ENCODE measurements around the gene PDLIM4. TPM values are rescaled to one million over a fixed set of nuclear protein-coding genes. Genes with fewer than 3 reads are reported as not detected.

Gene PDLIM4
- total and polyA plus RNA-seq, 7 experiments from 2014 or later = 0.99 TPM; not detected in 6

- Histone ChIP-seq H3K27me3 (ENCODE audit: control insufficient read depth in 2 of 2, insufficient read depth in 2 of 2, low read length in 2 of 2) (no peaks in the 10 kb centered on the region), H3K36me3 (ENCODE audit: control insufficient read depth in 2 of 3, insufficient read depth in 3 of 3, low read length in 3 of 3) (no peaks in the 10 kb centered on the region)
These were observed 19.2 kb upstream of the PDLIM4 start for GRCh38 chr5:132238169-132238744.

GRCh38 chr5:132238901-132239500 is 18.5 kb upstream of the PDLIM4 start:
- Histone ChIP-seq H3K36me3 (ENCODE audit: control insufficient read depth in 2 of 3, insufficient read depth in 3 of 3, low read length in 3 of 3) (no peaks in the 10 kb centered on the region), H3K4me1 (ENCODE audit: control insufficient read depth in 2 of 2, insufficient read depth in 2 of 2, low read length in 2 of 2) (no peaks in the 10 kb centered on the region), H3K27ac (ENCODE audit: low read depth, low read length) (no peak overlapping the region), H3K4me3 (ENCODE audit: low read length) (no peak overlapping the region), H3K27me3 (ENCODE audit: control insufficient read depth in 2 of 2, insufficient read depth in 2 of 2, low read length in 2 of 2) (no peaks in the 10 kb centered on the region), H3K9me3 (ENCODE audit: control insufficient read depth in 2 of 3, low read length in 3 of 3) (peaks cover 0 to 8% (median 0%) of the 10 kb centered on the region in 3 experiments)
- Mint-ChIP-seq H3K27me3 (peaks cover 0 to 26% (median 4%) of the 10 kb centered on the region in 5 donors), H3K9me3 (peaks cover under 1 to 30% (median 15%) of the 10 kb centered on the region in 11 donors), H3K4me3 (no peak overlapping the region), H3K36me3 (peaks cover 0 to 5% (median under 1%) of the 10 kb centered on the region in 5 donors), H3K27ac (no peak overlapping the region), H3K4me1 (peaks cover 0 to 2% (median 0%) of the 10 kb centered on the region in 7 donors)
- intact Hi-C loops (cut with micrococcal nuclease) = loop anchor here in 1 of 2 donors (2.0 to 10.0 kb wide), 3 partner anchors 126 to 266 kb away; partner anchors contain the start of gene SLC22A5
- CTCF ChIA-PET = interaction anchor here (0.7 to 2.5 kb wide), 8 partner anchors 10 to 262 kb away, joined by 3 to 9 read pairs (median 3); no protein-coding TSS in a partner anchor
- no peak for ATAC-seq
- no peak for DNase-seq
- POLR2A ChIA-PET = interaction anchor here (0.6 kb wide), 1 partner anchor 781 kb away, joined by 5 read pairs; no protein-coding TSS in a partner anchor

More at GRCh38 chr5:132238169-132238744, 19.2 kb upstream of the PDLIM4 start:
- Mint-ChIP-seq H3K4me3 (no peak overlapping the region), H3K36me3 (peaks cover 0 to 4% (median 0%) of the 10 kb centered on the region in 5 donors), H3K27me3 (peaks cover 0 to 21% (median 4%) of the 10 kb centered on the region in 5 donors), H3K9me3 (peaks cover under 1 to 23% (median 11%) of the 10 kb centered on the region in 11 donors), H3K4me1 (peaks cover 0 to 2% (median 0%) of the 10 kb centered on the region in 7 donors), H3K27ac (no peak overlapping the region)
- H3K4me3 ChIP-seq (ENCODE audit: low read length) = no peak overlapping the region
- ATAC-seq (peak; percentile 70), DNase-seq (peak in 8 of 9 donors; percentile 34 to 76 (median 44))
- ChIA-PET CTCF (interaction anchor here (0.6 to 2.5 kb wide), 11 partner anchors 9 to 262 kb away, joined by 3 to 9 read pairs (median 3); no protein-coding TSS in a partner anchor), POLR2A (no interaction called here)
- H3K9me3 ChIP-seq (ENCODE audit: control insufficient read depth in 2 of 3, low read length in 3 of 3) = peaks cover 0 to 2% (median 0%) of the 10 kb centered on the region in 3 experiments
- H3K27ac ChIP-seq (ENCODE audit: low read depth, low read length) = no peak overlapping the region
- intact Hi-C loops (cut with micrococcal nuclease) = loop anchor here in 1 of 2 donors (2.0 to 10.0 kb wide), 3 partner anchors 127 to 267 kb away; partner anchors contain the start of gene SLC22A5
- H3K4me1 ChIP-seq (ENCODE audit: control insufficient read depth in 2 of 2, insufficient read depth in 2 of 2, low read length in 2 of 2) = no peaks in the 10 kb centered on the region

- ATAC-seq = no peak
- Mint-ChIP-seq H3K27ac (no peak overlapping the region), H3K9me3 (peaks cover 4 to 38% (median 18%) of the 10 kb centered on the region in 11 donors), H3K4me1 (peaks cover 0 to 2% (median 0%) of the 10 kb centered on the region in 7 donors), H3K4me3 (no peak overlapping the region), H3K27me3 (peaks cover 0 to 30% (median 8%) of the 10 kb centered on the region in 5 donors), H3K36me3 (peaks cover 2 to 10% (median 7%) of the 10 kb centered on the region in 5 donors)
- Histone ChIP-seq H3K9me3 (ENCODE audit: control insufficient read depth in 2 of 3, low read length in 3 of 3) (peaks cover 0 to 15% (median 0%) of the 10 kb centered on the region in 3 experiments), H3K27me3 (ENCODE audit: control insufficient read depth in 2 of 2, insufficient read depth in 2 of 2, low read length in 2 of 2) (no peaks in the 10 kb centered on the region), H3K36me3 (ENCODE audit: control insufficient read depth in 2 of 3, insufficient read depth in 3 of 3, low read length in 3 of 3) (no peaks in the 10 kb centered on the region), H3K27ac (ENCODE audit: low read depth, low read length) (no peak overlapping the region), H3K4me1 (ENCODE audit: control insufficient read depth in 2 of 2, insufficient read depth in 2 of 2, low read length in 2 of 2) (no peaks in the 10 kb centered on the region), H3K4me3 (ENCODE audit: low read length) (no peak overlapping the region)
- intact Hi-C loops (cut with micrococcal nuclease) = loop anchor here in 1 of 2 donors (2.0 to 10.0 kb wide), 3 partner anchors 125 to 265 kb away; partner anchors contain the start of gene SLC22A5
- ChIA-PET POLR2A (interaction anchor here (0.6 kb wide), 1 partner anchor 781 kb away, joined by 5 read pairs; no protein-coding TSS in a partner anchor), CTCF (no interaction called here)
- DNase-seq = no peak
These were observed 17.7 kb upstream of the PDLIM4 start for GRCh38 chr5:132239776-132240175.

- Mint-ChIP-seq H3K36me3 (peaks cover 4 to 20% (median 10%) of the 10 kb centered on the region in 5 donors), H3K4me1 (no peaks in the 10 kb centered on the region), H3K27ac (no peak overlapping the region), H3K27me3 (peaks cover 0 to 43% (median 13%) of the 10 kb centered on the region in 5 donors), H3K4me3 (no peak overlapping the region), H3K9me3 (peaks cover 10 to 67% (median 36%) of the 10 kb centered on the region in 11 donors)
- Histone ChIP-seq H3K4me3 (ENCODE audit: low read length) (no peak overlapping the region), H3K27me3 (ENCODE audit: control insufficient read depth in 2 of 2, insufficient read depth in 2 of 2, low read length in 2 of 2) (no peaks in the 10 kb centered on the region), H3K9me3 (ENCODE audit: control insufficient read depth in 2 of 3, low read length in 3 of 3) (peaks cover 0 to 23% (median 5%) of the 10 kb centered on the region in 3 experiments), H3K4me1 (ENCODE audit: control insufficient read depth in 2 of 2, insufficient read depth in 2 of 2, low read length in 2 of 2) (no peaks in the 10 kb centered on the region), H3K27ac (ENCODE audit: low read depth, low read length) (no peak overlapping the region), H3K36me3 (ENCODE audit: control insufficient read depth in 2 of 3, insufficient read depth in 3 of 3, low read length in 3 of 3) (no peaks in the 10 kb centered on the region)
- ATAC-seq (no peak), DNase-seq (no peak)
- ChIA-PET CTCF (no interaction called here), POLR2A (no interaction called here)
- intact Hi-C loops (cut with micrococcal nuclease) = no loop called here
These were observed 14.0 kb upstream of the PDLIM4 start for GRCh38 chr5:132243366-132243977.

- H3K36me3 Mint-ChIP-seq = peaks cover 4 to 20% (median 10%) of the 10 kb centered on the region in 5 donors
- Histone ChIP-seq H3K27me3 (ENCODE audit: control insufficient read depth in 2 of 2, insufficient read depth in 2 of 2, low read length in 2 of 2) (no peaks in the 10 kb centered on the region), H3K27ac (ENCODE audit: low read depth, low read length) (no peak overlapping the region), H3K4me3 (ENCODE audit: low read length) (no peak overlapping the region), H3K4me1 (ENCODE audit: control insufficient read depth in 2 of 2, insufficient read depth in 2 of 2, low read length in 2 of 2) (no peaks in the 10 kb centered on the region), H3K36me3 (ENCODE audit: control insufficient read depth in 2 of 3, insufficient read depth in 3 of 3, low read length in 3 of 3) (no peaks in the 10 kb centered on the region), H3K9me3 (ENCODE audit: control insufficient read depth in 2 of 3, low read length in 3 of 3) (peaks cover 0 to 23% (median 5%) of the 10 kb centered on the region in 3 experiments)
- H3K4me1 Mint-ChIP-seq = no peaks in the 10 kb centered on the region
- DNase-seq = no peak
- POLR2A ChIA-PET = no interaction called here
- no peak for ATAC-seq
- CTCF ChIA-PET = no interaction called here
- intact Hi-C loops (cut with micrococcal nuclease) = no loop called here
- H3K9me3 Mint-ChIP-seq = peaks cover 10 to 67% (median 36%) of the 10 kb centered on the region in 11 donors
- H3K27ac Mint-ChIP-seq = no peak overlapping the region
- H3K4me3 Mint-ChIP-seq = no peak overlapping the region
- H3K27me3 Mint-ChIP-seq = peaks cover 0 to 40% (median 13%) of the 10 kb centered on the region in 5 donors
These were observed 11.9 kb upstream of the PDLIM4 start for GRCh38 chr5:132245593-132245992.

GRCh38 chr5:132246806-132247205 is 10.7 kb upstream of the PDLIM4 start:
- no peak overlapping the region for H3K27ac Mint-ChIP-seq
- Histone ChIP-seq H3K4me3 (ENCODE audit: low read length) (no peak overlapping the region), H3K9me3 (ENCODE audit: control insufficient read depth in 2 of 3, low read length in 3 of 3) (peaks cover 0 to 23% (median 5%) of the 10 kb centered on the region in 3 experiments), H3K27me3 (ENCODE audit: control insufficient read depth in 2 of 2, insufficient read depth in 2 of 2, low read length in 2 of 2) (no peaks in the 10 kb centered on the region), H3K4me1 (ENCODE audit: control insufficient read depth in 2 of 2, insufficient read depth in 2 of 2, low read length in 2 of 2) (no peaks in the 10 kb centered on the region), H3K27ac (ENCODE audit: low read depth, low read length) (no peak overlapping the region), H3K36me3 (ENCODE audit: control insufficient read depth in 2 of 3, insufficient read depth in 3 of 3, low read length in 3 of 3) (no peaks in the 10 kb centered on the region)
- ATAC-seq = no peak
- peaks cover 0 to 40% (median 13%) of the 10 kb centered on the region in 5 donors for H3K27me3 Mint-ChIP-seq
- H3K9me3 Mint-ChIP-seq = peaks cover 10 to 56% (median 33%) of the 10 kb centered on the region in 11 donors
- no peaks in the 10 kb centered on the region for H3K4me1 Mint-ChIP-seq
- ChIA-PET POLR2A (no interaction called here), CTCF (no interaction called here)
- H3K36me3 Mint-ChIP-seq = peaks cover 4 to 20% (median 10%) of the 10 kb centered on the region in 5 donors
- no peak for DNase-seq
- peak overlapping the region in 1 of 10 donors; percentile 16 for H3K4me3 Mint-ChIP-seq
- intact Hi-C loops (cut with micrococcal nuclease) = no loop called here
